ENCODE measurements around the gene ZNF318. TPM values are rescaled to one million over a fixed set of nuclear protein-coding genes. Genes with fewer than 3 reads are reported as not detected.

Gene ZNF318
- total RNA-seq, 1 donor from 2014 or later = 19.8 TPM

GRCh38 chr6:43297644-43298564 is 71.5 kb downstream of the ZNF318 start, which contains the start of gene SLC22A7:
Gene SLC22A7, plus strand, starts transcription at chr6:43298260. Its CDS starts 99 bp downstream, at chr6:43298359.
- Mint-ChIP-seq H3K9me3 (ENCODE audit: low read depth) (no peaks in the 10 kb centered on the region), H3K27me3 (ENCODE audit: low read depth) (peaks cover 25% of the 10 kb centered on the region), H3K4me1 (ENCODE audit: low read depth) (no peaks in the 10 kb centered on the region), H3K36me3 (ENCODE audit: low read depth) (no peaks in the 10 kb centered on the region), H3K27ac (ENCODE audit: unreplicated experiment) (no peak within 1 kb of the TSS), H3K4me3 (ENCODE audit: unreplicated experiment) (no peak within 1 kb of the TSS)
- no peak for TF ChIP-seq CTCF (IDR thresholded peaks at IDR 0.05)
- DNase-seq (ENCODE audit: low spot score) = peak; percentile 74

- peaks cover 20% of the 10 kb centered on the region for H3K27me3 Mint-ChIP-seq (ENCODE audit: low read depth)
- peak; percentile 22 for DNase-seq (ENCODE audit: low spot score)
- no peaks in the 10 kb centered on the region for H3K9me3 Mint-ChIP-seq (ENCODE audit: low read depth)
- no peaks in the 10 kb centered on the region for H3K4me1 Mint-ChIP-seq (ENCODE audit: low read depth)
- no peak overlapping the region for H3K4me3 Mint-ChIP-seq (ENCODE audit: unreplicated experiment)
- H3K36me3 Mint-ChIP-seq (ENCODE audit: low read depth) = no peaks in the 10 kb centered on the region
- TF ChIP-seq CTCF (IDR thresholded peaks at IDR 0.05) = no peak
- no peak overlapping the region for H3K27ac Mint-ChIP-seq (ENCODE audit: unreplicated experiment)
Measured at GRCh38 chr6:43296780-43297497, 72.5 kb downstream of the ZNF318 start.

- Mint-ChIP-seq H3K9me3 (ENCODE audit: low read depth) (no peaks in the 10 kb centered on the region), H3K4me1 (ENCODE audit: low read depth) (no peaks in the 10 kb centered on the region), H3K27ac (ENCODE audit: unreplicated experiment) (no peak overlapping the region)
Measured at GRCh38 chr6:43295456-43295855, 74.0 kb downstream of the ZNF318 start.

GRCh38 chr6:43294536-43294935 is 74.9 kb downstream of the ZNF318 start:
- H3K4me1 Mint-ChIP-seq (ENCODE audit: low read depth) = no peaks in the 10 kb centered on the region
- H3K9me3 Mint-ChIP-seq (ENCODE audit: low read depth) = no peaks in the 10 kb centered on the region
- no peak overlapping the region for H3K27ac Mint-ChIP-seq (ENCODE audit: unreplicated experiment)
- H3K4me3 Mint-ChIP-seq (ENCODE audit: unreplicated experiment) = no peak overlapping the region
- no peaks in the 10 kb centered on the region for H3K36me3 Mint-ChIP-seq (ENCODE audit: low read depth)
- H3K27me3 Mint-ChIP-seq (ENCODE audit: low read depth) = peaks cover 7% of the 10 kb centered on the region
- DNase-seq (ENCODE audit: low spot score) = no peak
- no peak for TF ChIP-seq CTCF (IDR thresholded peaks at IDR 0.05)

More at GRCh38 chr6:43295456-43295855, 74.0 kb downstream of the ZNF318 start:
- no peak overlapping the region for H3K4me3 Mint-ChIP-seq (ENCODE audit: unreplicated experiment)
- no peak for TF ChIP-seq CTCF (IDR thresholded peaks at IDR 0.05)
- H3K27me3 Mint-ChIP-seq (ENCODE audit: low read depth) = peaks cover 14% of the 10 kb centered on the region
- H3K36me3 Mint-ChIP-seq (ENCODE audit: low read depth) = no peaks in the 10 kb centered on the region
- DNase-seq (ENCODE audit: low spot score) = peak; percentile 20

- TF ChIP-seq CTCF (IDR thresholded peaks at IDR 0.05) = no peak
- no peaks in the 10 kb centered on the region for H3K4me1 Mint-ChIP-seq (ENCODE audit: low read depth)
- H3K36me3 Mint-ChIP-seq (ENCODE audit: low read depth) = no peaks in the 10 kb centered on the region
- no peaks in the 10 kb centered on the region for H3K9me3 Mint-ChIP-seq (ENCODE audit: low read depth)
- H3K27me3 Mint-ChIP-seq (ENCODE audit: low read depth) = peaks cover 7% of the 10 kb centered on the region
- H3K4me3 Mint-ChIP-seq (ENCODE audit: unreplicated experiment) = no peak overlapping the region
- H3K27ac Mint-ChIP-seq (ENCODE audit: unreplicated experiment) = no peak overlapping the region
- no peak for DNase-seq (ENCODE audit: low spot score)
Measured at GRCh38 chr6:43293698-43294097, 75.7 kb downstream of the ZNF318 start.

All from chondrocyte (in vitro differentiated cells).